ENCODE results near the gene NTM.

NTM gene

GRCh38 chr11:131756479-131757110 is 386.2 kb downstream of the NTM start:
- Histone ChIP-seq H3F3A (ENCODE audit: insufficient read depth, low read length) (no peaks in the 10 kb centered on the region), H2AFZ (ENCODE audit: low read length) (no peak overlapping the region), H3K27ac (ENCODE audit: low read depth, low read length, poor library complexity, severe bottlenecking) (no peak overlapping the region), H3K9ac (ENCODE audit: low read length) (no peak overlapping the region), H3K9me2 (ENCODE audit: low read depth, low read length) (no peaks in the 10 kb centered on the region), H3K36me3 (ENCODE audit: insufficient read depth, low read length) (no peaks in the 10 kb centered on the region), H3K4me2 (ENCODE audit: low read length) (no peak overlapping the region), H4K20me1 (ENCODE audit: insufficient read depth, low read length) (no peaks in the 10 kb centered on the region), H3K4me3 (ENCODE audit: low read depth, low read length, poor library complexity, severe bottlenecking) (no peak overlapping the region), H3K27me3 (ENCODE audit: insufficient read depth, low read length) (no peaks in the 10 kb centered on the region), H3K4me1 (ENCODE audit: insufficient read depth, low read length, severe bottlenecking) (no peaks in the 10 kb centered on the region), H3K79me2 (ENCODE audit: insufficient read depth, low read length) (no peaks in the 10 kb centered on the region), H3K9me3 (ENCODE audit: low read length) (no peaks in the 10 kb centered on the region)
- TF ChIP-seq EZH2 (IDR thresholded peaks at IDR 0.05; ENCODE audit: borderline replicate concordance, low read length), result no peak

- Histone ChIP-seq H3K36me3 (ENCODE audit: insufficient read depth, low read length) (no peaks in the 10 kb centered on the region), H3K27me3 (ENCODE audit: insufficient read depth, low read length) (no peaks in the 10 kb centered on the region), H3K9me3 (ENCODE audit: low read length) (no peaks in the 10 kb centered on the region), H3K4me3 (ENCODE audit: low read depth, low read length, poor library complexity, severe bottlenecking) (no peak overlapping the region), H3F3A (ENCODE audit: insufficient read depth, low read length) (no peaks in the 10 kb centered on the region), H3K27ac (ENCODE audit: low read depth, low read length, poor library complexity, severe bottlenecking) (no peak overlapping the region), H3K4me2 (ENCODE audit: low read length) (no peak overlapping the region), H3K4me1 (ENCODE audit: insufficient read depth, low read length, severe bottlenecking) (no peaks in the 10 kb centered on the region), H4K20me1 (ENCODE audit: insufficient read depth, low read length) (no peaks in the 10 kb centered on the region), H3K9ac (ENCODE audit: low read length) (no peak overlapping the region), H2AFZ (ENCODE audit: low read length) (no peak overlapping the region), H3K79me2 (ENCODE audit: insufficient read depth, low read length) (no peaks in the 10 kb centered on the region), H3K9me2 (ENCODE audit: low read depth, low read length) (no peaks in the 10 kb centered on the region)
- TF ChIP-seq CTCF (IDR thresholded peaks at IDR 0.05; ENCODE audit: low read length) (no peak), EZH2 (IDR thresholded peaks at IDR 0.05; ENCODE audit: borderline replicate concordance, low read length) (no peak)
These were observed 388.3 kb downstream of the NTM start for GRCh38 chr11:131758726-131759125.

- no peaks in the 10 kb centered on the region for H3K36me3 ChIP-seq (ENCODE audit: insufficient read depth, low read length)
- H3K4me2 ChIP-seq (ENCODE audit: low read length), result no peak overlapping the region
- no peaks in the 10 kb centered on the region for H3K9me3 ChIP-seq (ENCODE audit: low read length)
- H3K79me2 ChIP-seq (ENCODE audit: insufficient read depth, low read length), result no peaks in the 10 kb centered on the region
- H3K9me2 ChIP-seq (ENCODE audit: low read depth, low read length), result no peaks in the 10 kb centered on the region
- H2AFZ ChIP-seq (ENCODE audit: low read length), result no peak overlapping the region
- no peak overlapping the region for H3K4me3 ChIP-seq (ENCODE audit: low read depth, low read length, poor library complexity, severe bottlenecking)
- no peak overlapping the region for H3K9ac ChIP-seq (ENCODE audit: low read length)
- H3K27me3 ChIP-seq (ENCODE audit: insufficient read depth, low read length), result no peaks in the 10 kb centered on the region
- H3K27ac ChIP-seq (ENCODE audit: low read depth, low read length, poor library complexity, severe bottlenecking), result no peak overlapping the region
- no peaks in the 10 kb centered on the region for H4K20me1 ChIP-seq (ENCODE audit: insufficient read depth, low read length)
- no peaks in the 10 kb centered on the region for H3K4me1 ChIP-seq (ENCODE audit: insufficient read depth, low read length, severe bottlenecking)
- H3F3A ChIP-seq (ENCODE audit: insufficient read depth, low read length), result no peaks in the 10 kb centered on the region
- no peak for TF ChIP-seq EZH2 (IDR thresholded peaks at IDR 0.05; ENCODE audit: borderline replicate concordance, low read length)
- TF ChIP-seq CTCF (IDR thresholded peaks at IDR 0.05; ENCODE audit: low read length), result no peak
These were observed 388.7 kb downstream of the NTM start for GRCh38 chr11:131759140-131759539.

All from OCI-LY1 (cell line).